ENCODE measurements around the gene GALNT5.

The GALNT5 gene

DNA sequence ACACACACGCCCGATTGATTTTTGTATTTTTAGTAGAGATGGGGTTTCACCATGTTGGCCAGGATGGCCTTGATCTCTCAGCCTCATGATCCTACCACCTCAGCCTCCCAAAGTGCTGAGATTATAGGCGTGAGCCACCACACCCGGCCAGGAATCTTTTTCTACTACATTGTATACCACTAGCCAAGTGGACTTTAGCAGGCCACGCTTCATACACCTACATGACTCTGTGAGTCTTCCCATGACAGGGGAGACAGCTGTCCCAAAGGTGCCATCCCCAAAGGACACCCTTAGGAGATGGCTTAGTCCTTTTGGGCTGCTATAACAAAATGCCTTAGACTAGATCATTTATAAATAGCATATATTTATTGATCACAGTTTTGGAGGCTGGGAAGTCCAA, 35.3 kb downstream of the GALNT5 start:
- DNase-seq (ENCODE audit: low read depth in 2 of 2), result no peak

DNA sequence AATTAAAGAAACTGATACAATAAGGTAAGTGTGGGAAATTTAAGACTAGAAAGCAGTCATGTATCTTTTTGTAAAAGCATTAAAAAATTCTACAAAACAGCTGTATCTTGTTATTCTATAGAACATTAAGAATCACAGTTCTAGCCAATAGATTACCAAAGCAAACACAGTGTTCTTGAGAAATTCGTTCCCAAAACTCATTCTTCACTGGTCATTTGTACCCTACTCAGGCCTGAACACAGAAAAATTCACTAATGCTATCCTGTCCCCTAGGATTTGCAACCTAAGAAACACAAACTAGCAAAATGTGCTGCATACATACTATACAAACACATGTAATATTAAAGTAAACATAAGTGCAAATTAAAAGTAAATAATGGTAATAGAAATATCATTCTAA, 39.0 kb downstream of the GALNT5 start:
- DNase-seq (ENCODE audit: low read depth in 2 of 2), result no peak

DNA sequence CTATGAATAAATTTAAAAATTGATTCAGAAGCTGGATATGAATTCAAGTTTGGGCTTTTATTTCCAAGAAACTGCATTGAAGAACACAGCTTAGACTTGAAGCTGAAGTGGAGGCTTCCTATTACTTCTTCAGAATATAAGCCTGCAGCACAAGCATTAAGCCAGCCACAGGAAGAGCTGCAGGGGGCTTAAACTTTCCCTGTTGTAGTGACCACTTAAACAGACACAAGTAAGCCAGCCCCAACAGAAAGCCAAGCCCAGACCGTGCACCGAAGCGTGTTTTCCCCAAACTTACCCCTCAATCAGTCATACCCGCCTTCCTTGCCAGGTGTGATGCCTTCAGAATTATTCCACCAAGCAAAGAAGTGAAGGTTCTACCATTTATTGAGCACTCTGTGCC, 39.5 kb downstream of the GALNT5 start:
- DNase-seq (ENCODE audit: low read depth in 2 of 2), result no peak

DNA sequence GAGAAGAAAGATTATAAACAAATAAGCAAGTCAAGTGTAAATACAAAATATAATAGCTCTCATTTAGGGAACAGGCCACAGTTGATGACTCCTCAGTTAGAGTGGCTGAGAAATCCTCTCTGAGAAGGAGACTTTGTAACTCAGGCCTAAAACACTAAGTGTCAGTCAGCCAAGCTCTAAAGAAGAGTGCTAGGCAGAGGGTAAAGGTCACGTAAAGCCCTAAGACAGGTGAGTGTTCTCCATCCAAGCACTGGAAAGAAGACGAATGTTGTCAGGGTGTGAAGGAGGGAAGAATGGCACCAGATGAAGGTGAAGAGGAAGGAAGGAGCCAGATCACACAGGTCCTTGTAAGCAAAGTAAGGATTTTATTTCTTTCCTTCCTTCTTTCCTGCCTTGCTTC, 43.8 kb downstream of the GALNT5 start:
- DNase-seq (ENCODE audit: low read depth in 2 of 2), result no peak

DNA sequence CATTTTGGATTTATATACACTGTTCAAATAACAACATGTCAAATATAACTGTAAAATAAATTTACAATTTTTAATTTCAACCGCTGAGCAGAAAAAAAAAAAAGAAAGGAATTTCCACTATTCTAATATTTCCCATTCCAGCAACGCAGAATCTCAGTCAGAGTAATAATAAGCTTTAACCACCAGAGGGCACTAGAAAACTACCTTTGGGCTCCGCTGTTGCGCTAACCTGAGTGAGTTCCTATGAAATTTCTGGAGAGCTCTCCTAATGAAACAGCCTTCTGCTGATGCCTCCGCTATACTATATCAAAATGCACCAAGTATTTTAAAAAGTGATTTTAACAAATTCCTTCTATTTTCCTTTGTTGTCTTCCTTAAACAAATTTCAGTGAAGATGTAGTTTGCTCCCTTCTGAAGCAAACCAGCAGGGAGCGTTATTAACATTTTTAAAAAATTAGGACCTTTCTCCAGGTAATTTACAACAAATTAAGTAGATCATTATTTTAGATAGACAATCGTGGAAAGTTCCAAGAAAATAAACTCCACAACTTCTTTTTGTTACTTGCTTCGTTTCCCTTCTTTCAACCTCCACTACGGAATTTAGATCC, 45.1 kb downstream of the GALNT5 start:
- no peak for DNase-seq (ENCODE audit: low read depth in 2 of 2)

DNA sequence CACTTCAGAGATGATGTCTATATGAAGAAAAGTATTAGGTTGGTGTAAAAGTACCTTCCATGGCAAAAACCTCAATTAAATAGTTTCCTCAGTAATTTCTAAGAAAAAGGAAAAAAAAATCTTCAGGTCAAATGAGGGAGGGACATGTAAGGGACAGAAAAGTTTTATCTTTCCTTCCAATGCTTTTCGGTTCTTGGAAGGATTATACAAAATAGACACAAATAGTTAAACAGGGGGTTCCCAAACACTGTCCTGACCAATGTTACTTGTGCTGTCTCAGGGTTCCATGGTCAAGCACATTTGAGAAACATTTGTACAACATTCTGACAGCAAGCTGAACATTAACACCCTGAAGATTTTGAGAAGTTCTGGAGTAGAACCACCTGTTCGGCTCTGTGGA, 46.1 kb downstream of the GALNT5 start:
- no peak for DNase-seq (ENCODE audit: low read depth in 2 of 2)

DNA sequence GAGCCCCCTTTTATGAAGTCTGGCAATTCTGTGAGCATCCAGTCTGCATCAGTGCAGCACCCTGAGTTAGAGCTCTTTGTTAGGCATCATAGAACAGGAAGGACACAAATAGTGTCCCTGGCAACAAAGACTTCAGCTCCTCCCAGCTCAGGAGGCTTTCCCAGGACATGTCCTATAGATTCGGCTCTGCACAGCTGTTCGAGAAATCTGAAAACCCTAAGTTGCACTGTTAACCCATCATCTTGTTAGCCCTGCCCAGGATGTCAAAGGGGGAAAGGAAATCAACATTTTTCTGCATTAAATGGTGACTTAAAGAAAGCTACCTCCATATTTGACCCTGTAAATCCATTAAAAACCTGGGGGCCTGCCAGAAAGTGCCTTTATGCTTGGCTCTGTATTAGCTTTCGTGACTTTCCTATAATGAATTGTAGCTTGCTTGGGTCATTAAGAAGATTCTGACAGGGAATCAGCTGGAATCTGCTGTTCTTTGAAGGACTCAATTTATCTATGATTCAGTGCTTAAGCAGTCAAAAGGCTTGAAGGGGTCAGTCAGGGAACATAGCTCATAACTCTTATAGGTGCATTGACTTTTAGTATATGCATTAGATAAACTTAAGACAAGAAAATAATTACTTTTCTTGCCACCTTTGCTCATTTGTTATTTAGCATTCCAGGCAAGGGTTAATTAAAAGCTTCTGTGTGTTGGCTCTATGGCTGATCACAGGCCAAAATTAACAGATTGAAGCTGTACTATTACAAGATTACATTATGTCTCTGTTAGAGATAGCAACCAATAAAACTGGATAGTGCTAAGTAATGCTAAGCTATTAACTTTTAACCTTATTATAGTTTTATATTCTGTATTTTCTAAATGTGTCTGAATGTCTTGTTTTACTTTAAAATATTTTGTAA, 47.6 kb downstream of the GALNT5 start:
- DNase-seq (ENCODE audit: low read depth in 2 of 2), result no peak

DNA sequence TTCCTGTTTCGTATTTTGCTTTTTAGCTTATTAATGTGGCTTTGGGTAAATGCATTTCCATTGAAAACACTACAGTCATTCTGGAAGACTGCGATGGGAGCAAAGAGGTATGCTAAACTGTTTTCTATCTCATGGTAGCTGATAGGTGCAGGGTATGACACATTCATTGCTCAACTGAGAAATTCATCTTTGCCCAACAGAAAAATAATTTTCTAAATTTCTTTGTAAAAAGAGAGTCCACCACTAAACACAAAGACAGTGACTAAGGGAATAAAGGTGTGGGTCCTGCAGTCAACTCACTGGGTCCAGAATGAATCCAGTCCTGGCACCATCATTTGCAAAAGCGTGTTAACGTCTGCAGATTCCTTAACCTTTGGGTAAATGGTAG, 48.2 kb downstream of the GALNT5 start:
- no peak for DNase-seq (ENCODE audit: low read depth in 2 of 2)

DNA sequence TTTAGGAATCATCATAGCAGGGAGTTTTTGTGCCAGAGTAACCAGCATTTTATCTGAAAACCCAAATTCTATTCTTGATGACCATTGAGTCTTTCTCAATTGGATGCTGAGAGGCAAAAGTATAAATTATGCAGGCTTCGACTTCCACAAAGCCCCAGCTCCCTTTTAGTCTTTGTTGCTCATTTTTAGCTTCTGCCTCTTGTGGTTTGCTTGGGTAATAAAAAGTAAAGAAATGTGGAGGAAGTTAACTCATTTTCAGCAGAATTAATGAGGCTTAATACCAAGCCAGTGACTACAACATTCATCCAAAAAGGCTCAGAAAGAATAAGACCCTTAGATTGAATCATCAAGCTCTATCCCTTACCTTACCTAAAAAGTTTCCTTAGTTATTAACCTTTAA, 49.5 kb downstream of the GALNT5 start:
- DNase-seq (ENCODE audit: low read depth in 2 of 2), result no peak

DNA sequence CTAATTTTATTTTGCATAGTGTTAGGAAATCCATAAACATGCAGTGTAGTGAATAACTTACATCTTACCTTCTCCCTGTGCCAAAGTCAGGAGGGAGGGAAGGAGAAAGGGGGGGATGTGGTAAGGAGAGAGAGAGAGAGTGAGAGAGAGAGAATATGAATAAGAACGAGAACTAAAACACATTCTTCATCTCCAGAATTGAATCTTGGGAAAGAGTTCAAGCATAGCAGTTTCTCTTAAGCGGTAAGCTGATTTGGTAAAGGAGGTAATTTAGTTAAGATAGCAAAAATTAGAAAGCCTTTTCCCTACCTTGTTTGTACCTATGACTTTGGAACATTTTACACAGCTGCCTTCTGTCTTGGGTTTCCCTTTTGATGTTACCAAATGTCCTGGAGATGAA, 52.4 kb downstream of the GALNT5 start:
- DNase-seq (ENCODE audit: low read depth in 2 of 2), result no peak

DNA sequence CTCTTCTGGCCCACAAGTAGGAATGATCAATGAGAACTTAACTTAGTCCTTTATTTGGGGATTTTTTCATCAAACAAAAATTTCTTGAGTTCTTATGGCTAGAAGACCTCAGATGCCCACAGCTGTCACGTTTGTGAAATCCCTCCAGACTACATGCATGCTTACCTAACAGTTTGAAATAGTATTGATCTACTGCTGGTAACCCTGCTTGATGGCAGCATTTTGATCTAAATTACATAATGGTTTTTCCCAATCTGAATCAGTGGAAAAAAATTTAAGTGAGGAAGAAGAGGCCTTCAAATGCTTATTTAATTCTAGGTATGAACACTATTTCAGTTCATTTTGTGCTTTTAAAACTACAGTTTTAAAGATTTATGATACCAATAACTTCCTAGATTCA, 54.2 kb downstream of the GALNT5 start:
- no peak for DNase-seq (ENCODE audit: low read depth in 2 of 2)

DNA sequence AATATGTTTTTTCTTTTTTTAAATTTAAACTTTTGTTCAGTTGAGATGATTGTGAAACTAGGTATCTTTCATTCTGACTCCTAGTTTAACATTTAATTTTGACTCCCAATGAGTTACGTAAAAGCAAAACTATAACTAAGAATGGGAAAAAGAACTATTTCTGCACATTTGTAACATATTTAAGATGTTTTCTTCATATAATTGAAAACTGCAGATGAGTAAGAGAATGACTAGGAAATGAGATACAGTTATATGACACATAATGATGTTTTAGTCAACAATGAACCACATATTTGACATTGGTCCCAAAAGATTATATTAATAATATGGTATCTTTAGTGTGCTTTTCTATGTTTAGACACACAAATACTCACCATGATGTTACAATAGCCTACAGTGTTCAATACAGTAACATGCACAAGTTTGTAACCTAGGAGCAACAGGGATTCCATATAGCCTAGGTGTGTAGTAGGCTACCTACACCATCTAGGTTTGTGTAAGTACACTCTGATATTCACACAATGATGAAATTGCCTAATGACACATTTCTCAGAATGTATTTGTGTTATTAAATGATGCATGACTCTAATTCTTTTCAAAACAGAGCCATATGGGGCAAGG, 55.5 kb downstream of the GALNT5 start:
- DNase-seq (ENCODE audit: low read depth in 2 of 2), result no peak

DNA sequence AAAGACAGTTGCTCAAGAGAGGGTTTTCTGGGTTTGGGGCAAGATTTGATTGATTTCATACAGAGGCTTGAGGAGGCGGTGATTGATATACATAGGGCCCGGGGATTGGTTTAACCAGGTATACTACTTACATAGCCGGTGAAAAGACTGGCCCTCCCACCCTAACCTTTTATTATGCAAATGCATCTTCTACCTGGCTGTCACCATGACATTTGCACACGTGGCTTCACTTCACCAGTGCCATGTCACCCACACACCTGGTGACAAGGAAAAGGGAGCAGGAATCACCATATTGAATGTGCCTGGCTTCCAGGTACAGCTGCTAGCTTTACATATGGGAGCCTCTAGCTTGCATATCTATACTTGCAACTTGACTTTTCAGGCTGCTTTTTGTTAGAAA, 58.4 kb downstream of the GALNT5 start:
- DNase-seq (ENCODE audit: low read depth in 2 of 2), result no peak

DNA sequence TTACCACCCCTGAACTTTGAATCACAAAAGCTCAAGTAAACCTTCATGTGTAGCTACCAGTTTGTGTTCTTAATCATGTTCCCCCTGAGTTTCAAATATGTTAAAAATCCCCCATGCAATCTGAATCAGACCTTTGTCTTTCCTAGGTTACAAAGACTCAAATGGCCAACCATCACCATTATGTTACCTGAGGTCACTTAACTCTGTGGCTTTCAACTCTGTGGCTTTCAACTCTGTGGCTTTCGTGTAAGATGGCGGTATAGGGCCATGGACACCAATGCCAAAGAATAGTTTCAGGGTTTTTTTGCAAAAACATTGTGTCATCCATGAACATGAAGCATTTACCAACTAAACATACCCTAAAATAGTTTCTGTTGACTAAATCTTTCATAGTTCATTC, 61.4 kb downstream of the GALNT5 start:
- DNase-seq (ENCODE audit: low read depth in 2 of 2), result no peak

DNA sequence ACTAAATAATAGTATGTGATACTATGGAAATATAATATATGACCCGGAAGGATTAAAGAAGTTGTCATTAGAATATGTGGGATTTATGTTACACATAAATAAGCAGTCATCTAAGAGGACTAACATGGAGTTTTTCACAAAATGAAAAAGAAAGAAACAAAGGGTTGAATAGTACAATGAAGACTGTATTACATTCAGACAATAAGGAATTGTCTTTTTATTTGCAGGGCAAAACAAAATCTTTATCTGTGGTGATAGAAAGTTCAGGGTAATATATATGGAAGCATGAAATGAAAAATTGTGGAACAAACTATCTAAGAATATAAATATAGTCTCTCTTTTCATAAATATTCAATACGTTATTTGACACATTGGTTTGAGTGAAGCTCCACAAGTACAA, 62.3 kb downstream of the GALNT5 start:
- DNase-seq (ENCODE audit: low read depth in 2 of 2), result no peak

DNA sequence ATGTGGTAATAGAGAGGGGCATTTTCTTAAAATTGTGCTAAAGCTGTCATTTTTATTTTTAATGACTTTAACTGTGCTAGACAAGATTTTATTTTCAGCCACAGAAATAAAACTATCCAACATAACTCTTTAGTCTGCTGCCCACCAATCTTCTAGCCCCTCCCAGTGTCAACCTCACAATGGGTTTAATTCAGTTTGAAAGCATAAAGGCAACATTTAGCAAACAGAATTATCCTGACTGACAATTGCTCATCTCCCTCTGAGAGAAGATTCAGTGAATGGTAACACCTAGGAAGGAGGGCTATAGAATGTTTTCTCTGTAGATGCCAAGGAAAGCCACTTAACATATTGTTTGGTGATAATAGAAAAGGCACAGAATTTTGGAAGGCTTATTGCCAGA, 62.9 kb downstream of the GALNT5 start:
- DNase-seq (ENCODE audit: low read depth in 2 of 2), result no peak

DNA sequence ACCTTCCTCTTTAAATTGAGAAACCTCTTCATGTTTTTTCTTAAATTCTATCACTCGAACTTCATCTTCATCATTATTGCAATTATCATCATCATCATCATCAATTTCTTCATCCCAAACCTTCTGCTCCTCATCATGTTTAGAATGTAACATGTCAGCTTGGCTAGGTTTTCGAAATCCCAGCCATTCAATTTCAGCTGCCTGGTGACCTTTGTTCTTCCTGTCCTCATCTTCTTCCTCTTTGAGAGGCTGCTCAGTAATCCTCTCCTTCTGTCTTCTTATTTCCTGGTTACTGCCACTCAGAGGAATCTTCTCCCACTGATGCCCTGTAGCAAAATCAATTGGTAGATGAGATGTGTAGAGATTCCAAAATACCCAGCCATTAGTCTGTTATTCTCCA, 64.0 kb downstream of the GALNT5 start:
- no peak for DNase-seq (ENCODE audit: low read depth in 2 of 2)

DNA sequence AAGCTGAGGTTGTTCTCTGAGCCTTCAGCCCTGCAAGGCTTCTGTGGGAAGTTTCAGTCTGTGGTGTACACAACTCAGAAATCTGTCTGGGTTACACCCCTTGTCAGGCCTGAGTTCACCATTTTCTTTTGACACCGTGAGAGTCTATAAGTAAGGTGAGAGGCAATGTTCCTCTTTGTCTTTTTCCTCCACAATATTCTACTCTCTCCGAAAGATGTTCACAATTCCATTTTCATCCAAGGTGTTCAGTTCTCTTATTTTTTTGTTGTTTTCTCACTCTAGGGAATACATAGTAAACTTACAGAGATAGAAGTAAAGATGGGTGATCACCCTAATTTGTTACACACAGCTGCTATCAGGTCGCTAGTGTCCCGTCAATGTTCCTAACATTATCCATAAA, 64.9 kb downstream of the GALNT5 start:
- no peak for DNase-seq (ENCODE audit: low read depth in 2 of 2)

DNA sequence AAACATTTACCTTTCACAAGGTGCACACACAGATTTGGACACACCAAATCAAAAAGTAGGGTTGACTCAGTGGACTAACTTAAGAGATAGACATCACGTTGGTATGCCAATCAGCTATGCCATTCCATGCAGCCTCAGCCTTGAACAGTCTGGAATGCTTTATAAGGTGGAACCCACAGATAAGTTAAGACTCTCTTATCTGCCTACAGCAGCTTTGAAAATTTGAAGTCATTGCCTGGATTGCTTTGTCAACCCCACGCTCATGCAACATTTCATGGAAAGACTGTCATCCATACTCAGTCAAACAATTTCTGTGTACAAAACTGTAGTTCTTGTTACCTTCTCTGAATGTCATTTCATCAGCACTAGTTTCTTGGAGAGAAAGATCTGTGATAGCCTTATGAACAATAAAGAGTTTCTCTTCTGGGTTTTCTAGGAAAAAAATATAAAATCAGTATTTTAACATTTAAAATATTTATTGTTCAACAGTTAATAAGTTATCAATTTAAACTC, 66.9 kb downstream of the GALNT5 start:
- DNase-seq (ENCODE audit: low read depth in 2 of 2), result no peak

DNA sequence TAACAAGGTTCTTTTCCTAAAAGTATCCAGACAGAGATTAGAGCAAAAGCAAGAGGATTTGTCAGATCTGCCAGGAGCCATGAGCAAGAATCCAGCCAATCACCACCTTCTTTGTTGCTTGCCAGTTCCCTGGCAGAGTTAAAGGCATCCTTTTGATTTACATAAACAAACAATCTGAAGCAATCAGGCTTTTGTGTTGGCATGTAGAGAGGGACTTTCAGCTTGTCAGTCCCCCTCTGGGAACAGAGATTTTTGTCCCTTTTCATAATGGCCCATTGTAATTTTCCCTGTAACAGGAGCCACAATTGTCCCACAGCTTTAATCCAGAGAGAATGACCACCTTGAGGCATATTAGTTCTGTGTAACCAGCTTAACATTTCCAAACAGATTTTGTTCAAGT, 68.3 kb downstream of the GALNT5 start, which contains the start of gene ERMN:
Gene ERMN, minus strand, starts transcription at position 39 of the 400 bp plus-strand sequence. CDS start 182 bp downstream, outside the sequence.
- DNase-seq (ENCODE audit: low read depth in 2 of 2), result no peak

DNA sequence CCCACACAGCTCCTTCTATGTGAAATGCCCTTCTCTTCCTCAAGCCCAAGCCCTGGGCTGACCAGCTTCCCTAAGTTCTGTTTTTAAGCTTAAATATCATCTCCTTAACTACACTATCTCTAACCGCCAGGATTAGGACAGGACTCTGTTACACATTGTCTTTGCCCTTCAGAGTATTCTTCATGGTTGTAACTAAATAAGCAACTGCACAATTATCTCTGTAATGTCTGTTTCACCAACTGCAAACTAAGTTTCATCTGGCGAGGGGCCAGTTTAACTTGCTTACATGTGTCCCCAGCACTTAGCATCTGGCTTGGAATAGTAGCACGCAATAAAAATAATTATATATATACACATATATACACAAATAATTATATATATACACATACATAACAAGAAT, 69.2 kb downstream of the GALNT5 start:
- no peak for DNase-seq (ENCODE audit: low read depth in 2 of 2)

DNA sequence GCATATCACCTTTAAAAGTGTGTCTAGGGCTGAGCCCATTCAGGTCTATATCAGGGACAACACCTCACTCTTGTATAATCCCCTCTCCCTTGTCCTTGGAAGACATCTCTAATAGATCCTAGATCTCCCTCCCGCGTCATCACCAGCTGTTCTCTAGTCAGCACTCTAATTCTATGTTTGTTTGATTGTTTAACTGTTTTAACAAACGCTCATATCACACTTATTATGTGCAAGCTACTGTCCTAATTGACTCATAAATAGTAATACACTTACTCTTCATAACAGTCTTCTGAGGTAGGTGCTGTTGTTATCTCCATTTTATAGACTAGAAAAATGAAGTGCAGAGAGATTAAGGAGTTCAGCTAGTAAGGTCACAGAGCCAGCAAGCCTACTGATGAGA, 69.7 kb downstream of the GALNT5 start:
- no peak for DNase-seq (ENCODE audit: low read depth in 2 of 2)
